Measurements from ENCODE around the gene EIF4G3.
"Not testable (repeated sequence)": the region's sequence is repeated elsewhere in the genome, so short reads cannot be mapped to it uniquely, and the experiment has no call there.

Gene EIF4G3

DNA sequence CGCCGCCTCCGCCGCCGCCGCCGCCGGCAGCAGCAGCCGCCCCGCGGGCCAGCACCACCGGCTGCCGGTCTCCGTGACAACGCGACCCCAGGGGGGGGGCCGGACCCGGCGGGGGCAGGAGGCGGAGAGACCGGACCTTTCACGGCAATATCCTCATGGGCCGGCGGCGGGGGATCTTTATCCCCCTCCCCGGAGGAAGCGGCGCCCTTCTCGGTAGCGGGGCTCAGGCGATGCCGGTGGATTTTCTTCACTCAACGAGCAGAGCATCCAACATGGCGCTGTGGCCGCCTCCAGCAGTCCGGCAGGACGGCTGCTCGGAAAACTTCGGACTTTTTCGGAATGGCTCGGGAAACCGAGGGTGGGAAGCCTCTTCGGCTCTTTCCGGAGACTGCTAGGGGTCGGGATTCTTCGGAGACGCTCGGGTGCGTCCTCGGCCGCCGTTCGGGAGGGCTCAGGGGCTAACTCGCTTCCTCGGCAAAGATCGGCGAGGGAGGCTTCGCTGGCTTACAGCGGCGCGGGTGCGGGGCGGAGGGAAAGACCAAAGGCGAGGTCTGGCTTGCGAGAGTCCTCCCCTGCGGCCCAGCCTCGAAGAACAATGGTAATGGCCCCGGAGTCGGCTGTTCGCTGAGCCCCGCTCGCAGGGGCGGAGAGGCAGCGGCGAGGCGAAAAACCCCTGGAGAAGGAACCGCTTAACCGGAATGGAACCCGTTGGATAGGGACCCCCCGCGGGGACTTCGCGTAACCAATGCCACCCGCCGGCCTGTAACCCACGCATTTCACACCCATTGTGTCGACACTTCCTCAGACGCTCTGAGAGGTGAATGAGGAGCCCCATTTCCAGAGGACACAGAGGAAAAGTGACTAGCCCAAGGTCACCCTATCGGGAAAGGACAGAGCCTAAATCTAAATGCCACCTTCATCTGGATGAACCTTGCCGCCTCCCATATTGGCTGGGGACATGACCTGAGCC lies at the start of gene EIF4G3:
Gene EIF4G3, minus strand, starts transcription at position 312 of the 970 bp plus-strand sequence. CDS start 174,155 bp downstream, outside the sequence.
- DNase-seq: peak; percentile 98

GRCh38 chr1:21225065-21225464 lies 48.4 kb upstream of the EIF4G3 start:
- no peak for DNase-seq

DNA sequence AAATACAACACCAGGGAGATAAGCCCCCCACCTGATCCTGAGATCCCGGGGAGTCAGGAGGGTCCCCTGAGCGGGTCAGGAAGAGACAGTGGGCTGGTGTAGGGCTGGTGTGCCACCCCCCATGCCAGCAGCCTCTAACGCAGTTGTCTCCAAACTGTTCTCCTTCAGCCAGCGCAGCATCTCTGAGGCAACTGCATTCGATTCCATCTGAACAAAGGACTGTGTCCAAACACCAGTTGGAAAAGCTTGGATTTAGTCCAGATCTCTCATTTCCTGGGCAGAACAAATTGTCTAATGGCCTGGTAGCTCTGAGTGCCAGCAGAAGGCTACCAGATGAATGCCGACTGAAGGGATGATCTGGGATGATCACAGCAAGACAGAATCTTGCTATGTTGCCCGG lies 44.1 kb upstream of the EIF4G3 start:
- DNase-seq: no peak

DNA sequence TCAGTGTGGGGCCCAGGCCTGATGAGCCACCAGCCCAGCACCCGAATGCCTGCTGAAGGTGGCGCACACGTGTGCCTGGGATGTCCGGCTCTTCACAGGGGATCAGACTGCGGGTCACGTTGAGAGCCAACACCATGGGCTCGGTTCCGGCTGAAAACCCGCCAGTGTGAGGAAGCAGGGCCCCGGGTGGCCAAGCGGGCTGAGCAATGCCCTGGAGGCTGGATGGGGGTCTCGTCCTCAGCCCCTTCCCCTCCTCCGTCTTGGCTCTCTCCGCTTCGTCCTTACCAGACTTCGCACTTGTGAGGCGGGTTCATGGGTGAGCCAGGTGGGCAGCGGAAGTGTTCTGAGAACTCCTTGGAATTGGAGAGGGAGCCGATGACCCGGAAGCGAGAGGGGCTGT lies 43.0 kb upstream of the EIF4G3 start:
- no peak for DNase-seq

- no peak for DNase-seq
These were observed 41.3 kb upstream of the EIF4G3 start for GRCh38 chr1:21217812-21218596.

DNA sequence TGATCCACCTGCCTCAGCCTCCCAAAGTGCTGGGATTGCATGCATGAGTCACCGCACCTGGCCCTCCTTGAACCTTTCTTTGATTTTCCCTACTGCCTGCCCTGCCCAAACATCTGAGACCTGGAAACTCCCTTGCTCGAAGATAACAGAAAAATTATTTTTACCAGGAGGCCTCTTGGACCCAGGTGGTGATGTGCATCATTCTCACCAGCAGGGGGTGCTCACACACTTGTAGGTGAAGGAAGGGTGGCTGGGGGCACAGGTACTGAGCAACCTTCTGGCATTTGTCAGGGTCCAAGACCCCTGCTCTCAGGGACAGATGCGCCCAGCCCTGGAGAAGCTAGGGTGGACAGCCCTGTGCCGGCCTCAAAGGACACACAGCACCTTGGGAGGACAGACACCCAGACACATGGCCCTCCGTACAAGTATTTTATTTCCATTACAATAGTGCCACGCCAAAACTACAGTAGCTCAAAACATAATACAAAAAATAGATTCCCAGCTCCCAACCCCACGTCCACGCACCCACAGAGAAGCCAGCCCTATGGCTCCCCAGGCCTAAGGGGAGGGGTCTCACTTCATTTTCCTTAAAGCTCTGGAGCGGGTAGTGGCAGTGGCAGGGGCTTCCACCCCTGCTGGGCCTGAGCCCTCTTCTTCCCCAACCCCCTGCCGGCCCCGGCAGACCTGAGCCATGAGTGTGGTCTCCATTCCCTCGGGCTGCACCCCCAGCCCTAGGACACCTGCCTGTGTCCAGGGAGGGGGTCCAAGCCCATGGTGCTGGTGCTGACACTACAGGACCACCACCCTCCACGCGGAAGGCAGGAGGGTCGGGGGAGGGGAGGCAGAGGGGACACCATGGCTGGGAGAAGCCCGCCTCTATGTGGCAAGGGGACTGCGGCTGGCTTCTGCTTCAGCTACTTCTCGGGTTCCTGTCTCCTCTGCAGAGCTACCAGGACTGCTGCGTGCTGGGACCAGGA lies 40.4 kb upstream of the EIF4G3 start:
- DNase-seq: no peak

DNA sequence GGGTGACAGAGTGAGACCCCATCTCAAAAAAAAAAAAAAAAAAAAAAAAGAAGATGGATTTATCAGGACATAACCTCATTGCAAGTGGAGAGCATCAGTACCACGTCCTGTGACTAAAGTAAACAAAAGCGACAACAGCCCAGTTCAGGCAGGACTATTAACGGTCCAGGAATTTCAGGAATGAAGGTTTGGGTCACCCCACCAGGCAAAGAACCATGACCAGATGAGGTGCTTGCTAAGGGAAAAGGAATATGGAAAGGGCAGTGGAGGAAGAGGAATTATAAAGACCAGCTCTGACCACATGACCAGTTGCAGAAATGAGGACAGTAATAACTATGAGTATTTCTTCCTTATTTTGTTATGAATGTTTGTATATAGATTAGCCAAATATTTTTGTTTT lies 35.4 kb upstream of the EIF4G3 start:
- no peak for DNase-seq

DNA sequence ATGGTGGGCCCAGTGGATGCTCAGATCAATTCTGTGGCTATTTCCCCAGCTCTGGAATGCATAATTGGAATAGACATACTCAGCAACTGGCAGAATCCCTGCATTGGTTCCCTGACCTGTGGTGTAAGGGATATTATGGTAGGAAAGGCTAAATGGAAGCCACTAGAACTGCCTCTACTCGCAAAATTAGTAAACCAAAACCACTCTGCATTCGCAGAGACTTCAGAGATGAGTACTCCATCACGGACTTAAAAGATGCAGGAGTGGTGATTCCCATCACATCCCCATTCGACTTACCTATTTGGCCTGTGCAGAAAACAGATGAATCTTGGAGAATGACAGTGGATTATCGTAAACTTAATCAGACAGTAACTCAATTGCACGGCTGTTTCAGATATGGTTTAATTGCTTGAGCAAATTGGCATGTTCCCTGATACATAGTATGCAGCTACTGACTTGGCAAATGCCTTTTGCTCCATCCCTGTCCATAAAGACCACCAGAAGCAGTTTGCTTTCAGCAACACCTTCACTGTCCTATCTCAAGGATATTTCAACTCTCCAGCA lies 31.5 kb upstream of the EIF4G3 start:
- DNase-seq: not testable (repeated sequence)

DNA sequence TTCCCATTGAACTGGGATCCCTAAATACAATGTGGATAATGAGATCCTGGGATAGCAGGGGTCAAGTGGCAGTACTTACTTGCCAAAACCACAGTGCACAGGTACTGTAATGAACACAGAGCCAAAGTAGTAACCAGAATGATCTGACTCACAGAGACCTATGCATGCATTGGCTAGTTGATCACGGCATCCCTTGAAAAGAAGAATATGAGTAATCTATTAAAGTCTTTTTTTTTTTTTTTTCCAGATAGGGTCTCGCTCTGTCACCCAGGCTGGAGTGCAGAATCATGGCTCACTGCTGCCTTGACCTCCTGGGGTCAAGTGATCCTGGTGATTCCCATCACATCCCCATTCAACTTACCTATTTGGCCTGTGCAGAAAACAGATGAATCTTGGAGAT lies 29.4 kb upstream of the EIF4G3 start:
- peak; percentile 23 for DNase-seq

DNA sequence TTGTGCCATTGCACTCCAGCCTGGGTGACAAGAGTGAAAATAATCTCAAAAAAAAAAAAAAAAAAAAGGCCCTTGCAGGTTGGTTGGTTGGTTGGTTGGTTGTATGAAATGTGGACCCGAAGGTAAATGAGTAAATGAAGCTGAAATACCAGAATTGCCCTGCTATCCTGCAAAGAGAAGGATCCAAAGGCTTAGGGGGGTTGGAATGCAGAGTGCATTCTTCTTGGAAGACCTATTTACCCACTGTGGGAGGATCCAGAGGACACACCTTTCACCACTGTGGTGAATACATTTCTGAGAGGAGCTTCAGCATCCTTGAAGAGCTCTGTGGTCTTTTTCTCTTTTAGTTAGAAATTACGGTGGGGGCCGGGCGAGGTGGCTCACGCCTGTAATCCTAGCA lies 28.7 kb upstream of the EIF4G3 start:
- DNase-seq: no peak

GRCh38 chr1:21201650-21202049 lies 25.0 kb upstream of the EIF4G3 start:
- no peak for DNase-seq

GRCh38 chr1:21201238-21201637 lies 24.5 kb upstream of the EIF4G3 start:
- DNase-seq: not testable (repeated sequence)

DNA sequence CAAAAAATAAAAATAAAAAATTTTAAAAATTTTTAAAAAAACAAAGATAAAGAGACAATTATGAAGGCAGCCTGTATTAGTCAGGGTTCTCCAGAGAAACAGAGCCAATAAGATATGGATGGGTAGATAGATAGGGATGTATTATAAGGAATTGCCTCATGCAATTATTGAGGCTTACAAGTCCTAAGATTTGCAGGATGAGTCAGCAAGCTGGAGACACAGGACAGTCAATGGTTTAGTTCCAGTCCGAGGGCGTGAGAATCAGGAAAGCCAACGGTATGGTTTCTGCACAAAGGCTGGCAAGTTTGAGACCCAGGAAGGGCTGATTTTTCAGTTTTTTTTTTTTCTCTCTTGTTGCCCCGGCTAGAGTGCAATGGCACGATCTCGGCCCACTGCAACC lies 24.1 kb upstream of the EIF4G3 start:
- DNase-seq: no peak

DNA sequence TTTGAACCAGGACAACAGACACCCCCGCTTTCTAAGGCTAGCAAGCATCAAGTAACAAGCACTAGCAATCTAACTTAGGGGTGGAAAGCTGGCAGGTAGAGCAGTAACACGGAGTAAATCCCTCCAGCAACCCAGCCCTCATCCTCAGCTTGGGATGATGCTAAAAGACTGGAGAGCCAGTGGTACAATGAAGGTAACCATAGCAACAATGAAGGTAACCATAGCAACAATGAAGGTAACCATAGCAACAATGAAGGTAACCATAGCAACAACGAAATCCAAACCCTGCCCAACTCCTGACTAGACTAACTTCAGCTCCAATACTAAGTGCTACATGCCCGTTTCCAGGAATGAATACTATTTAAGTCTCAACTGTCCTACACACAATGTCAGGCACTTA lies 22.2 kb upstream of the EIF4G3 start:
- DNase-seq: no peak

GRCh38 chr1:21192871-21193270 lies 16.2 kb upstream of the EIF4G3 start:
- no peak for DNase-seq

DNA sequence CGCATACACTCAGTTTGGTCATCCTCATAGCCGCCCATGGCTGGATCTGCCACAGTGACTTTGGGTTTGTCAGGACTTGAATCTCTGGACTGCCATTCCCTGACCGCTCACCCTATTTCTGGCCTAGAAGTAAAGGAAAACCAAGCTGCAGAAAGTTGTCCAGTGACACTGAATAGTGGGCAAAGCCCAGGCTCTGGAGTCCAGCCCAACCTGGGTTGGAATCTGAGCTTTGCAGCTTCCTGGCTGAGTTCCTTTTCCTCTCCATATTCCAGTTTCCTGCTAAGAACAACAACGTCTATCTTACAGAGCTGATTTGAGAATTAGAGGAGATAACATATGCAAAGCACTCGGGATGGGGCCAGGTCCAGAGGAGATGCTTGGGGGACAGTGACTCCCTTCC lies 15.6 kb upstream of the EIF4G3 start:
- DNase-seq: no peak

- DNase-seq: not testable (repeated sequence)
These were observed 14.1 kb upstream of the EIF4G3 start for GRCh38 chr1:21190771-21191170.

DNA sequence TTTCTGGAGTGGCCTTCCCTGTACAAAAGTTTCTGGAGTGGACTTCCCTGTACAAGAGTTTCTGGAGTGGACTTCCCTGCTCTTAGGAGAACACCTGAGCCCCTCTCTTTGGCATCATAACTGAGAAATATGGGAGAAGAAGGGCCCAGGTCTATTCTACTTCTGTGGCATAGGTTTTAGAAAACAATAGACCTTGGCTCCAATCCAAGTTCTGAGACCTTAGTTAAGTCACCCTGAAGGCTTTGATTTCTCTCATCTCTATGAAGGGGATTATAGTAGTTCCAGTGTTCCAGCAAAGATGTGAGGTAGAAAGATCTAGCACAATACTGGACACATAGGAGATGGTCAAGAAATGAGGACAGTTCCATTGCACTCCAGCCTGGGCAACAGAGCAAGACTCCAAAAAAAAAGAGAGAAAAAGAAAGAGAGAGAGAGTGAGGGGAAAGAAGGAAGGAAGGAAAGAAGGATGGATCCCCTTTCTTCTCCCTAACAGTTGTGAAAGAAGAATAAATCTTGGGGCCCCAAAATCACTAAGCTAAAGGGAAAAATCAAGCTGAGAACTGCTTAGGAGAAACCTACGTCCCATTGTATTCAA lies 13.3 kb upstream of the EIF4G3 start:
- no peak for DNase-seq

DNA sequence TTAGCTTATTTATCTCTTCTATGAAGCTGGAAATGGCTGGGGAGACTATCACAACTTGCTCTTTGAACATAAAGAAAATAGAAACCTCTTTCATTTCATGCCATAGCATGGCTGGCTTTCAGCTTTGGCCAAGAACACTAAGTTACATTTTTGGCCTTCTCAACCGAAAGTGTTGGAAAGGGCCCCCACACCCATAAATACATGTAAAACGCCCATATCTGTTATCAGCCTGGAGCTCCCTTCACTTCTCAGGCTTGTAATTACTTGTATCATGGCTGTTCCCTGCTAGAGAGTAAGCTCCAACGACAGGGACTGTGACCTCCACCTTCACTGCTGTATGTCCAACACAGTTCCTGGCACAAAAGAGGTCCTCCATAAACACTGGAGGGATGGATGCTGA lies 12.7 kb upstream of the EIF4G3 start:
- DNase-seq: no peak

- no peak for DNase-seq
These were observed 11.5 kb upstream of the EIF4G3 start for GRCh38 chr1:21188235-21188634.

- DNase-seq: no peak
These were observed 8.6 kb upstream of the EIF4G3 start for GRCh38 chr1:21185221-21185731.

GRCh38 chr1:21184276-21184675 lies 7.6 kb upstream of the EIF4G3 start:
- no peak for DNase-seq

All from NCI-H2227 treated with DMSO at 0.1 percent for 48 hours (cell line).